A673 (cell line): ENCODE measurements around the gene HERC4. TPM values are rescaled to one million over a fixed set of nuclear protein-coding genes. Genes with fewer than 3 reads are reported as not detected.

ENCODE experiments used
- BruUV-seq: library from RNA; stranded (reverse); fragments of 400-500 nt; replicated peaks from 2 replicates; lab custom pipeline; 2021; lab: Mats Ljungman, UMichigan
- CTCF ChIA-PET: fragments of 300-600 bp; sonication (Branson Sonifier 250); formaldehyde crosslinking; loops from one replicate; lab custom pipeline; 2022; ENCODE audit warnings: antibody characterized with exemption; lab: Charles Lee
- POLR2A ChIA-PET: fragments of 300-600 bp; sonication (Branson Sonifier 250); formaldehyde crosslinking; loops from one replicate; lab custom pipeline; 2022; ENCODE audit warnings: antibody characterized with exemption; ENCODE audit not compliant: low non-redundant PET; lab: Charles Lee
- DNase-seq: peaks from one replicate; pipeline ENCODE4 v3.0.0-alpha.2; 2015; ENCODE audit warnings: low spot score
- H3K27ac ChIP-seq: fragments of 200-600 bp; sonication (generic); 2 replicates; pipeline ENCODE4 v1.5.1; 2016; ENCODE audit warnings: mixed run types, low read depth, mild to moderate bottlenecking, mixed read lengths, antibody characterized with exemption, low read length; ENCODE audit not compliant: poor library complexity, severe bottlenecking
- H3K27me3 ChIP-seq: fragments of 200-600 bp; sonication (generic); replicated peaks from 2 replicates; pipeline ENCODE4 v1.6.1; 2017; ENCODE audit warnings: mixed run types, low read depth, mild to moderate bottlenecking, mixed read lengths, antibody characterized with exemption, low read length; ENCODE audit not compliant: insufficient read depth, poor library complexity
- H3K36me3 ChIP-seq: fragments of 200-600 bp; sonication (generic); 2 replicates; pipeline ENCODE4 v1.6.1; 2016; ENCODE audit warnings: mixed run types, mild to moderate bottlenecking, mixed read lengths, antibody characterized with exemption, low read length; ENCODE audit not compliant: insufficient read depth, poor library complexity, severe bottlenecking
- H3K4me1 ChIP-seq: fragments of 200-600 bp; sonication (generic); 2 replicates; pipeline ENCODE4 v1.6.1; 2017; ENCODE audit warnings: mixed run types, mild to moderate bottlenecking, mixed read lengths, antibody characterized with exemption, low read length; ENCODE audit not compliant: insufficient read depth, poor library complexity, severe bottlenecking
- H3K4me3 ChIP-seq: fragments of 200-600 bp; sonication (generic); 2 replicates; pipeline ENCODE4 v1.5.1; 2016; ENCODE audit warnings: low read depth, mixed run types, mild to moderate bottlenecking, mixed read lengths, low read length; ENCODE audit not compliant: poor library complexity, severe bottlenecking
- H3K9me3 ChIP-seq: fragments of 200-600 bp; sonication (generic); 2 replicates; pipeline ENCODE4 v1.6.1; 2016; ENCODE audit warnings: mixed run types, low read depth, mild to moderate bottlenecking, mixed read lengths, antibody characterized with exemption, low read length; ENCODE audit not compliant: poor library complexity, severe bottlenecking
- CTCF ChIP-seq: fragments of 300-800, 200-600 bp; sonication (generic); conservative IDR thresholded peaks from 2 replicates; pipeline ENCODE4 v1.5.1; 2017; ENCODE audit warnings: low read depth, mild to moderate bottlenecking, antibody characterized with exemption, low read length, moderate library complexity, mixed read lengths
- EZH2 ChIP-seq: fragments of 200-600 bp; sonication (generic); IDR thresholded peaks from 2 replicates; pipeline ENCODE4 v1.6.1; 2017; ENCODE audit warnings: borderline replicate concordance, low read depth, mild to moderate bottlenecking, mixed read lengths, antibody characterized with exemption, low read length; ENCODE audit not compliant: poor library complexity, severe bottlenecking
- intact Hi-C: fragments of 100-400 bp; cut with micrococcal nuclease; formaldehyde crosslinking; loops from one replicate; pipeline ENCODE4 v1.10.0; 2022; ENCODE audit not compliant: unreplicated experiment
- total RNA-seq: library from RNA; stranded (reverse); gene quantifications from 2 replicates; pipeline ENCODE4 v1.2.3, GENCODE V29; 2021

The HERC4 gene
- total RNA-seq, 1 experiment from 2014 or later, result 52.2 TPM

- POLR2A ChIA-PET, result no interaction called here
- no peaks in the 10 kb centered on the region for H3K27me3 ChIP-seq
- H3K36me3 ChIP-seq, result no peaks in the 10 kb centered on the region
- H3K4me3 ChIP-seq, result no peak overlapping the region
- DNase-seq, result no peak
- CTCF ChIA-PET, result no interaction called here
- H3K9me3 ChIP-seq, result no peaks in the 10 kb centered on the region
- peaks cover 16% of the 10 kb centered on the region for H3K4me1 ChIP-seq
- intact Hi-C loops, result no loop called here
- no TSS peak for BruUV-seq
- TF ChIP-seq EZH2 (no peak), CTCF (no peak)
- H3K27ac ChIP-seq, result no peak overlapping the region
These were observed 33.6 kb upstream of the HERC4 start for GRCh38 chr10:68108653-68109052.

- TF ChIP-seq CTCF (no peak), EZH2 (no peak)
- BruUV-seq, result no TSS peak
- intact Hi-C loops, result no loop called here
- H3K27ac ChIP-seq, result no peak overlapping the region
- no peaks in the 10 kb centered on the region for H3K9me3 ChIP-seq
- CTCF ChIA-PET, result interaction anchor here (1.0 kb wide), 1 partner anchor 253 kb away, joined by 7 read pairs; no protein-coding TSS in a partner anchor
- no peak overlapping the region for H3K4me3 ChIP-seq
- peaks cover 16% of the 10 kb centered on the region for H3K4me1 ChIP-seq
- DNase-seq, result no peak
- no peaks in the 10 kb centered on the region for H3K27me3 ChIP-seq
- H3K36me3 ChIP-seq, result no peaks in the 10 kb centered on the region
- POLR2A ChIA-PET, result no interaction called here
These were observed 33.0 kb upstream of the HERC4 start for GRCh38 chr10:68108051-68108450.

GRCh38 chr10:68107651-68108050 is 32.6 kb upstream of the HERC4 start:
- intact Hi-C loops, result no loop called here
- ChIA-PET CTCF (interaction anchor here (1.0 kb wide), 1 partner anchor 252 kb away, joined by 7 read pairs; no protein-coding TSS in a partner anchor), POLR2A (no interaction called here)
- H3K4me1 ChIP-seq, result peaks cover 16% of the 10 kb centered on the region
- no TSS peak for BruUV-seq
- no peak for DNase-seq
- no peaks in the 10 kb centered on the region for H3K27me3 ChIP-seq
- no peaks in the 10 kb centered on the region for H3K36me3 ChIP-seq
- H3K27ac ChIP-seq, result no peak overlapping the region
- no peaks in the 10 kb centered on the region for H3K9me3 ChIP-seq
- no peak for TF ChIP-seq EZH2
- no peak for TF ChIP-seq CTCF
- H3K4me3 ChIP-seq, result no peak overlapping the region
